OCI-M1 (cell line): Measurements from ENCODE around the gene OR2L8.

Source experiments
- DNase-seq: peaks from one replicate; lab custom pipeline; 2025; lab: John Stamatoyannopoulos, UW

Gene OR2L8, protein sequence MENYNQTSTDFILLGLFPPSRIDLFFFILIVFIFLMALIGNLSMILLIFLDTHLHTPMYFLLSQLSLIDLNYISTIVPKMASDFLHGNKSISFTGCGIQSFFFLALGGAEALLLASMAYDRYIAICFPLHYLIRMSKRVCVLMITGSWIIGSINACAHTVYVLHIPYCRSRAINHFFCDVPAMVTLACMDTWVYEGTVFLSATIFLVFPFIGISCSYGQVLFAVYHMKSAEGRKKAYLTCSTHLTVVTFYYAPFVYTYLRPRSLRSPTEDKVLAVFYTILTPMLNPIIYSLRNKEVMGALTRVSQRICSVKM

DNA sequence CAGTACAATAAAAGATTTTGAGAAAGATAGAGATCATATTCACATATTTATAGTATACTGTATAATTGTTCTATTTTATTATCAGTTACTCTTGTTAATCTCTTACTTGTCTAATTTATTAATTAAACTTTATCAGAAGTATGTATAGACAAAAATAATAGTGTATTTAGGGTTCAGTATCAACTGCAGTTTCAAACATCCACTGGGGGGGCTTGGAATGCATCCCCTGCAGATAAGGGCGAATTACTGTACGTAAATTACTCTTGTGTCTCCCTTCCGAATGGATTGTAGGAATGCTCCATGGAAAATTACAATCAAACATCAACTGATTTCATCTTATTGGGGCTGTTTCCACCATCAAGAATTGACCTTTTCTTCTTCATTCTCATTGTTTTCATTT, at the start of gene OR2L8:
OR2L8 (plus strand) TSS at position 301 of the 400 bp plus-strand sequence; CDS start at position 301, 0 bp downstream.
- no peak for DNase-seq

DNA sequence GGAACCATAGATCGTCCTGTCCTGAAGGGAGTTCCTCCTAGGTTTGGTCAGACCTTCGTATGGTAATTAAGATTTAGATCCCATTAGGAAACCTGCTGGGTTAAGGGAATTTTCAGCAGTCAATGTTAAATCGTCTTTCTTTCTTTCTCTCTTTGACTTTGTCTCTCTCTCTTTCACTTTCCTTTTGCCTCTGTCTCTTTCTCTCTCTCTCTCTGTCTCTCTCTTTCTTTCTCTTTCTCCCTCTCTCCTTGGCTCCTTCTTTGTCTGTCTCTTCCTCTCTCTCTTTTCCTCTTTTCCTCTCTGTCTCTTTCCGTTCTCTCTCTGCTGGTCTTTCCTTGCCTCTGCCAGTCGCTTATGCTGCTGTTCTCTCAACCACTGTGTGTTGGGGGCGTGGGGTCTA, 44.5 kb upstream of the OR2L8 start:
- DNase-seq = peak; percentile 85

- peak; percentile 74 for DNase-seq
These were observed 43.5 kb upstream of the OR2L8 start for GRCh38 chr1:247905181-247905580.

- peak; percentile 79 for DNase-seq
These were observed 42.7 kb upstream of the OR2L8 start for GRCh38 chr1:247905910-247906503.

GRCh38 chr1:247906504-247907047, 42.1 kb upstream of the OR2L8 start:
- peak; percentile 98 for DNase-seq

- no peak for DNase-seq
These were observed 39.9 kb upstream of the OR2L8 start for GRCh38 chr1:247908766-247909165.

- DNase-seq = no peak
These were observed 34.9 kb upstream of the OR2L8 start for GRCh38 chr1:247913786-247914185.

GRCh38 chr1:247914941-247915662, 33.6 kb upstream of the OR2L8 start:
- DNase-seq = peak; percentile 52

- DNase-seq = no peak
These were observed 28.7 kb upstream of the OR2L8 start, which contains the start of gene OR2T8 for GRCh38 chr1:247919952-247920351. Gene OR2T8, plus strand, starts transcription at chr1:247920252. Its CDS starts 766 bp downstream, at chr1:247921018.

GRCh38 chr1:247923941-247924340, 24.7 kb upstream of the OR2L8 start:
- no peak for DNase-seq

- DNase-seq = no peak
These were observed 23.8 kb upstream of the OR2L8 start, which contains the start of gene OR2AJ1 for GRCh38 chr1:247924868-247925267. Gene OR2AJ1, plus strand, starts transcription at chr1:247924889. Its CDS starts 8,880 bp downstream, at chr1:247933769.

DNA sequence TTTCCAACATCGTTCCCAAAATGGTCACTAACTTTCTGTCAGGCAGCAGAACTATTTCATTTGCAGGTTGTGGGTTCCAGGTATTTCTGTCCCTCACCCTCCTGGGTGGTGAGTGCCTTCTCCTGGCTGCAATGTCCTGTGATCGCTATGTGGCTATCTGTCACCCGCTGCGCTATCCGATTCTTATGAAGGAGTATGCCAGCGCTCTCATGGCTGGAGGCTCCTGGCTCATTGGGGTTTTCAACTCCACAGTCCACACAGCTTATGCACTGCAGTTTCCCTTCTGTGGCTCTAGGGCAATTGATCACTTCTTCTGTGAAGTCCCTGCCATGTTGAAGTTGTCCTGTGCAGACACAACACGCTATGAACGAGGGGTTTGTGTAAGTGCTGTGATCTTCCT, 14.7 kb upstream of the OR2L8 start:
- no peak for DNase-seq

GRCh38 chr1:247935781-247936180, 12.9 kb upstream of the OR2L8 start:
- no peak for DNase-seq

DNA sequence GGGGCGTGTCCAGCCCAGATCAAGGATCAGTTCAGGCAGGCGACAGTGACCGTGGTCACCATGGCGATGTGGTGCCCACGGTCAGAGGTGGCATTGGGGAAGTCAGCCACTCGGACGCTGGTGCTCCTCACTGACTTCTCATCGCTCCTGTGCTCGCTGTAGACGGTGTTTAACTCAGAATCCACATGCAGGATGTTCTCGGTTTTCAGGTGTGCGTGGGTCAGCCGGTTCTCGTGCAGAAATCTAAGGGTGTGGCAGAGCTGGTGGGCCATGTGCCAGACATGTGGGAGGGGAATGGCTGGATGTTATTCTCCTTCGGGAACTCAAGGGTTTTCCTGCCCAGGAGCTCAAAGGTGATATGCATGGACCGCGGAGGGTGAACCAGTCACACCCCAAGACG, 12.2 kb upstream of the OR2L8 start:
- no peak for DNase-seq

- peak; percentile 98 for DNase-seq
These were observed 11.5 kb upstream of the OR2L8 start for GRCh38 chr1:247936965-247937734.

GRCh38 chr1:247942624-247943023, 6.0 kb upstream of the OR2L8 start:
- DNase-seq = no peak

GRCh38 chr1:247953408-247953807, 4.8 kb downstream of the OR2L8 start:
- no peak for DNase-seq

DNA sequence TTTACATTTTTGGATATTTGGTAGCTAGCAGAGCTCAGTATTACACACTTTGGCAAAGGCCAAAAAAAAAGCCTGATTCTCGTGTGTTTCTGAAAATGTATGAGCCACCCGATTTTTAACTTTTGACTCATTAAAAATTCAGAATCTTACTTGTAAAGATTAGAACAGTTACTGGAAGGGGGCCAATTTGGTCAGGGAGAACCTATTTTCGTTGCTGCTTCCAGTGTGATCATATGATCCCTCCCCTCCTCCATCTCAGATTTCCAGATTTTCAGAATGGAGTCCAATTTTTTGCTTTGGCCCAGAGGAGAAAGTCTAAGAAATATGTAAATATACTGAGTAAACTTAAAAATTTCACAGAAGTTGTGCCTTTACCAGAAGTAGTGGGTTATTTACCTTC, 13.1 kb downstream of the OR2L8 start:
- peak; percentile 83 for DNase-seq

- DNase-seq = peak; percentile 98
These were observed 14.4 kb downstream of the OR2L8 start for GRCh38 chr1:247962911-247963588.

DNA sequence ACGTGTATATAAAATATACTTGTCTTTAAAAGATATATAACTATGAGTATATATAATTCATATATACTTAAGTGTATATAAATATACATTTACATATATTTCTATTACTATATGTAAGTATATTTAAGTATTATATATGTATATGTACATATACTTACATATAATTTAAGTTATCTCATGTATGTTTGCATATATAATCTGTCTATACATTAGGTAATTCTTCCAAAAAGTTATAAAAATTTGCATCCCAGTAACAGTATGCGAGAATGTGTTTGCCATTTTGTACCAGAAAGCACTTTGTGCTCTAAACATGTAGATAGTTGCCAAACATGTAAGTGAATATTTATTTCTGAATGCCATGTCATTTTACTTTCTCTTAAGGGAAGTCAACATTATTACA, 16.3 kb downstream of the OR2L8 start, which contains the start of gene OR2AK2:
OR2AK2 (plus strand) TSS at position 301 of the 400 bp plus-strand sequence. CDS start 144 bp downstream, outside the sequence.
- no peak for DNase-seq
